ENCODE results near the gene MX1. TPM values are rescaled to one million over a fixed set of nuclear protein-coding genes. Genes with fewer than 3 reads are reported as not detected.

The MX1 gene
- total RNA-seq, 3 donors from 2014 or later (not counting 1 experiment from before 2014, with no cell fraction given), result 22.7 to 67.0 (median 60.6) TPM

DNA sequence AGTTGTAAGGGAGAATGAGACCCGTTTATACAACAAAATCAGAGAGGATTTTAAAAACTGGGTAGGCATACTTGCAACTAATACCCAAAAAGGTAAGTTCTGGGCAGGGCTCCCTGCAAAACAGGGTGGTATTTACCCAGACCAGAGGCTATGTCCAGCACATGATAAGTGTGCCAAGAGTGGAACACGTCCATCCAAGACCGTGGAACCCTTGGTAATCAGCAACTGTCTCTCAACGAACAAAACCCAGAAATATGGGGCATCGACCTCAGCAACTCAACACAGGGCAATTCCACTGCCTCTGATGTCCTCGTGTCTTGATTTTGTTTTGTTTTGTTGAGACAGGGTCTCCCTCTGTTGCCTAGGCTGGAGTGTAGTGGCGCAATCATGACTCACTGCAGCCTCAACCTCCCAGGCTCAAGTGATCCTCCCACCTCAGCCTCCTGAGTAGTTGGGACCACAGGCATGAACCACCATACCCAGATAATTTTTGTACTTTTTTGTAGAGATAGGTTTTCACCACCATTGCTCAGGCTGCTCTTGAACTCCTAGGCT is 26.7 kb upstream of the MX1 start:
- DNase-seq, result no peak
- H3K27me3 Mint-ChIP-seq (ENCODE audit: low read depth in 2 of 2), result no peaks in the 10 kb centered on the region
- Histone ChIP-seq H3K4me1 (ENCODE audit: control insufficient read depth, insufficient read depth, low read length) (peaks cover 3% of the 10 kb centered on the region), H3K27me3 (ENCODE audit: control insufficient read depth, insufficient read depth, low read length) (no peaks in the 10 kb centered on the region), H3K27ac (ENCODE audit: low read length) (no peak overlapping the region), H3K9me3 (ENCODE audit: control insufficient read depth, insufficient read depth, low read length) (no peaks in the 10 kb centered on the region), H3K36me3 (ENCODE audit: control insufficient read depth, insufficient read depth, low read length) (peaks cover 34% of the 10 kb centered on the region), H3K4me3 (ENCODE audit: low read length) (no peak overlapping the region)
- H3K36me3 Mint-ChIP-seq, result peaks cover 22% of the 10 kb centered on the region
- 96% methylated on average over 7 of the region's 7 CpGs for WGBS (ENCODE audit: insufficient coverage)
- intact Hi-C loops (cut with micrococcal nuclease), result no loop called here
- TF ChIP-seq, protein P1, sequence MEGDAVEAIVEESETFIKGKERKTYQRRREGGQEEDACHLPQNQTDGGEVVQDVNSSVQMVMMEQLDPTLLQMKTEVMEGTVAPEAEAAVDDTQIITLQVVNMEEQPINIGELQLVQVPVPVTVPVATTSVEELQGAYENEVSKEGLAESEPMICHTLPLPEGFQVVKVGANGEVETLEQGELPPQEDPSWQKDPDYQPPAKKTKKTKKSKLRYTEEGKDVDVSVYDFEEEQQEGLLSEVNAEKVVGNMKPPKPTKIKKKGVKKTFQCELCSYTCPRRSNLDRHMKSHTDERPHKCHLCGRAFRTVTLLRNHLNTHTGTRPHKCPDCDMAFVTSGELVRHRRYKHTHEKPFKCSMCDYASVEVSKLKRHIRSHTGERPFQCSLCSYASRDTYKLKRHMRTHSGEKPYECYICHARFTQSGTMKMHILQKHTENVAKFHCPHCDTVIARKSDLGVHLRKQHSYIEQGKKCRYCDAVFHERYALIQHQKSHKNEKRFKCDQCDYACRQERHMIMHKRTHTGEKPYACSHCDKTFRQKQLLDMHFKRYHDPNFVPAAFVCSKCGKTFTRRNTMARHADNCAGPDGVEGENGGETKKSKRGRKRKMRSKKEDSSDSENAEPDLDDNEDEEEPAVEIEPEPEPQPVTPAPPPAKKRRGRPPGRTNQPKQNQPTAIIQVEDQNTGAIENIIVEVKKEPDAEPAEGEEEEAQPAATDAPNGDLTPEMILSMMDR (IDR thresholded peaks at IDR 0.05), result no peak
- no peak overlapping the region for H3K27ac Mint-ChIP-seq
- no peak for ATAC-seq
- no peaks in the 10 kb centered on the region for H3K4me1 Mint-ChIP-seq
- H3K9me3 Mint-ChIP-seq, result no peaks in the 10 kb centered on the region
- H3K4me3 Mint-ChIP-seq, result no peak overlapping the region

DNA sequence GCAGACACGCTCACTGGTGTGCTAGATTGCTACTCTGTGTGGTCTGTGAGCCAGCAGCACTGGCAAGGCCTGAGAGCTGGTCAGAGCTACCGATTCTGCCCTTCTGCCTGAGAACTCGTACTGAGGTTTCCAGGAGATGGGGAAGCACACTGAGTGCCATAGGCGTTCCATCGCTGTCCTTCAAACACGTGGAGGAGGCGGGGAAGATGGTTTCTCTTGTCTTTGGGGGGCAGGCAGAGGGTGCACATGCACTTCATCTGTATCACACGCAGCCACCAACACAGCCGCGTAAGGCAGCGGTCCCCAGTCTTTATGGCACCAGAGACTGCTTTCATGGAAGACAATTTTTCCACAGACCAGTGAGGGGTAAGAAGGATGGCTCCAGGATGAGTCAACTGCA is 23.8 kb upstream of the MX1 start:
- TF ChIP-seq, protein P1 (IDR thresholded peaks at IDR 0.05), result no peak
- H3K36me3 Mint-ChIP-seq, result peaks cover 22% of the 10 kb centered on the region
- no peak for ATAC-seq

DNA sequence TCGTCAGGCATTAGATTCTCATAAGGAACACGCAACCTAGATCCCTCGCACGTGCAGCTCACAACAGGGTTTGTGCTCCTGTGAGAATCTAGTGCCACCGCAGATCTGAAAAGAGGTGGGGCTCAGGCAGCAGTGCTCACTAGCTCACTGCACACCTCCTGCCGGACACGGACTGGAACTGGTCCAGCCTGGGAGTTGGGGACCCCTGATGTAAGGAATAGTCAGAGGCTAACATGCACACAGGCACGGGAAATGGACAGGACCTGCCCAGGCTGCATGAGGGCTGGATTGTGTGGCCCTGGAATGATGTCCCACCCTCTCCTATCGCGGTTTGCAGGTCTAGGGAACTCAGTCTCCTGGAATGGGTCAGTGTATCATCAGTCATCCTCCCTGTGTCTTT is 23.2 kb upstream of the MX1 start:
- Histone ChIP-seq H3K27me3 (ENCODE audit: control insufficient read depth, insufficient read depth, low read length) (no peaks in the 10 kb centered on the region), H3K27ac (ENCODE audit: low read length) (no peak overlapping the region), H3K36me3 (ENCODE audit: control insufficient read depth, insufficient read depth, low read length) (peaks cover 39% of the 10 kb centered on the region), H3K9me3 (ENCODE audit: control insufficient read depth, insufficient read depth, low read length) (no peaks in the 10 kb centered on the region), H3K4me1 (ENCODE audit: control insufficient read depth, insufficient read depth, low read length) (no peaks in the 10 kb centered on the region), H3K4me3 (ENCODE audit: low read length) (no peak overlapping the region)
- WGBS (ENCODE audit: insufficient coverage), result 95% methylated on average over 10 of the region's 10 CpGs
- ATAC-seq (no peak), DNase-seq (no peak)
- TF ChIP-seq, protein P1 (IDR thresholded peaks at IDR 0.05), result no peak
- peaks cover 22% of the 10 kb centered on the region for H3K36me3 Mint-ChIP-seq
- no peak overlapping the region for H3K27ac Mint-ChIP-seq
- no peaks in the 10 kb centered on the region for H3K4me1 Mint-ChIP-seq
- H3K9me3 Mint-ChIP-seq, result no peaks in the 10 kb centered on the region
- intact Hi-C loops (cut with micrococcal nuclease), result no loop called here
- H3K4me3 Mint-ChIP-seq, result no peak overlapping the region
- no peaks in the 10 kb centered on the region for H3K27me3 Mint-ChIP-seq (ENCODE audit: low read depth in 2 of 2)

More for the DNA sequence above, 23.8 kb upstream of the MX1 start:
- intact Hi-C loops (cut with micrococcal nuclease), result no loop called here
- Histone ChIP-seq H3K9me3 (ENCODE audit: control insufficient read depth, insufficient read depth, low read length) (no peaks in the 10 kb centered on the region), H3K36me3 (ENCODE audit: control insufficient read depth, insufficient read depth, low read length) (peaks cover 38% of the 10 kb centered on the region), H3K4me3 (ENCODE audit: low read length) (no peak overlapping the region), H3K27ac (ENCODE audit: low read length) (no peak overlapping the region), H3K27me3 (ENCODE audit: control insufficient read depth, insufficient read depth, low read length) (no peaks in the 10 kb centered on the region), H3K4me1 (ENCODE audit: control insufficient read depth, insufficient read depth, low read length) (no peaks in the 10 kb centered on the region)
- Mint-ChIP-seq H3K9me3 (no peaks in the 10 kb centered on the region), H3K27ac (no peak overlapping the region), H3K4me3 (no peak overlapping the region), H3K4me1 (no peaks in the 10 kb centered on the region), H3K27me3 (ENCODE audit: low read depth in 2 of 2) (no peaks in the 10 kb centered on the region)
- DNase-seq, result no peak
- WGBS (ENCODE audit: insufficient coverage), result 97% methylated on average over 11 of the region's 11 CpGs

DNA sequence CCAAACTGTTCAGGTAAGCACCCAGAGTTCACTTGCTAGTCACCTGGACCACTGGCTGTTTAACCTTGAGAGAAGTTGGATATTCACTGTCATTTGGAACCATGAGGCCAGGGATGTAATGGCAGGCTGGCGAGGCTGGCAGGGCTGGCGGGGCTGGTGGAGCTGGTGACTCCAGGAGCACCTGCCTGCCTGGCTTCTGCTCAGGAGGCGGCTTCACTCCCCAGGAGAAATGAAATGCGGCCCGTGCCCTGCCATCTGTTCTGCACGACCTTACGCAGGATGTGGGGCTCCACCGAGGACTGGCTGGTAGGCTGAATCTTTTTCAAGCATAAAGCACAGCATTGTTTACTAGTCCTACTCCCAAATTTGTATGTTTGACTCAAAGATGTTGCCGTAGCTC is 22.7 kb upstream of the MX1 start:
- H3K4me3 ChIP-seq (ENCODE audit: low read length), result no peak overlapping the region
- 95% methylated on average over 9 of the region's 9 CpGs for WGBS (ENCODE audit: insufficient coverage)
- H3K27me3 Mint-ChIP-seq (ENCODE audit: low read depth in 2 of 2), result no peaks in the 10 kb centered on the region
- no peaks in the 10 kb centered on the region for H3K27me3 ChIP-seq (ENCODE audit: control insufficient read depth, insufficient read depth, low read length)
- no peaks in the 10 kb centered on the region for H3K4me1 Mint-ChIP-seq
- peaks cover 28% of the 10 kb centered on the region for H3K36me3 Mint-ChIP-seq
- no peak overlapping the region for H3K4me3 Mint-ChIP-seq
- ATAC-seq, result no peak
- no peak overlapping the region for H3K27ac Mint-ChIP-seq
- no peak overlapping the region for H3K27ac ChIP-seq (ENCODE audit: low read length)
- H3K9me3 Mint-ChIP-seq, result no peaks in the 10 kb centered on the region
- no peak for DNase-seq
- no peaks in the 10 kb centered on the region for H3K4me1 ChIP-seq (ENCODE audit: control insufficient read depth, insufficient read depth, low read length)
- H3K9me3 ChIP-seq (ENCODE audit: control insufficient read depth, insufficient read depth, low read length), result no peaks in the 10 kb centered on the region
- TF ChIP-seq, protein P1 (IDR thresholded peaks at IDR 0.05), result no peak
- peaks cover 42% of the 10 kb centered on the region for H3K36me3 ChIP-seq (ENCODE audit: control insufficient read depth, insufficient read depth, low read length)
- intact Hi-C loops (cut with micrococcal nuclease), result no loop called here

Data from natural killer cell (primary cell).